Stimulated activated naive CD4-positive, alpha-beta T cell (primary cell): ENCODE data around the gene APMAP.
A peak's percentile ranks its signal among the peaks of the same experiment; 100 is the strongest.
"Not testable (repeated sequence)": the region's sequence is repeated elsewhere in the genome, so short reads cannot be mapped to it uniquely, and the experiment has no call there.

ENCODE experiments used
- DNase-seq, 6 experiments: peaks; one replicate each; lab custom pipeline; 2025; lab: John Stamatoyannopoulos, UW

APMAP gene

DNA sequence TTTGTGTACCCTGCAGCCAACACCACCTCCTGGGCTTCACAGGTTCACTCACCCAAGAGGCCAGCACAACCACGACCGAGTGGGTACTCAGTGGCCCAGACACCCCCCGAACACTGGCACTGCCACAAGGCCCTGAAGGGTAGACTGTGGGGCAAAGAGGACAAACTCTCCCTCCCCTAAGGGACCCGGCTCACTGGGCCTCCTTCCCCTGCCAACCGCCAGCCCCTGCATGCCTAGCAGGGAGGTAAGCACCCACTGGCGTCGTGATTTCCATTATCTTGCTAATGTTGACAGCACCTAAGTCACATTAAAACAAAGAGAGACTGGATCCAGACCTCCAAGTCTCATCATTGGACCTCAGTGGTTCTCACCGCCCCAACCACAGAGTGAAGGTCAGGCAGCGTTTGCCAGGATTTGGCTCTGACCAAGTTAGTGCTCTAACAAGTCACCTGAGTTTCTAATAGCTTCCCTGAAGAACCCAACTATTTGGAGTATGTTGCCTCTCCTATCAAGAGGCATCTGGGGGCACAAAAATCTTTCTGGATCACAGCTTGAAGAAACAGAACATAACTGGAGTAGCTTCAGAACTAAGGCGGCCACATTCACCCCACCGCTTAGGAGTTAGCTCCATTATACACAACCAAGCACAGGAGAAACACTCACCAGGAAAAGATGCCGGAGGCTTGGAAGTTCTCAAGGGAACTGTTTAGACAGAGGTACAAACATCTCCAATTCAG lies 14.0 kb upstream of the APMAP start:
- DNase-seq: no peak

DNA sequence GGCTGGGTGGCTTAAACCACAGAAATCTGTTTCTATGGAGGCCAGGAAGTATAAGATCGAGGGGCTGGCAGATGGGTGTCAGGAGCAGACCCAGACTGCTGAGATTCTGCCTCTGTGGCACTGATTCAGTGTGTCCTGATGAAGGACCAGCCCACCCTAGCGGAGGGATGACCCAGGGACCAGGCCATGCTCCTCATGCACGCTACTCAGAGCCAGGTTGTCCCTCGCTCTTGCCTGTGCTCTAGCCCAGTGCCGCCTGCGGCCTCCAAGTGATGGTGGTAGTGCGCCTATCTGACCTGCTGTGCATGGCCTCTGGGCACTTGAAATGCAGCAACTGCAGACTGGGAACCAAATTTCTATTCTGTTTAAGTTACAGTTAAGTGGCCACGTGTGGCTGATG lies 13.1 kb upstream of the APMAP start:
- DNase-seq: no peak

DNA sequence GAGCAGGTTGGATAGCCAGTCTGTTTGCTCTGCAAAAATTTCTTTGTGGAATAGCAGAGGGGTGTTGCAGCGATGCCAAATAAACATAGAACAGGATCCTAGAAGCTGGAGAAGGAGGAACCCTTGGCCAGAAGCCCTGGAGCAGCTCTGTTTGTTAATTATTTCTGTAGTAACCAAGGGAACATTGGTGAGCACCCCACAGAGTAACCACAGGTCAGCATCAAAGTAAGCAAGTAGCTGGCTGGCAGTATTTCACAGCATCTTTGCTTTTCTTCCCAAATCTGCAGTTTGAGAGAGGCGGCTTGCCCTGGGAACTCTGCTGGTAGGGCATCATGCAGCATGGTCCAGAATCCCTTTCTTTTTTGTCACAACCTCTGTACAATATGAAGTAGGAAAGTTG lies 12.7 kb upstream of the APMAP start:
- no peak for DNase-seq

GRCh38 chr20:25003002-25003401 lies 10.5 kb upstream of the APMAP start:
- DNase-seq: no peak

- not testable (repeated sequence) for DNase-seq
These were observed 8.8 kb upstream of the APMAP start for GRCh38 chr20:25001323-25001722.

DNA sequence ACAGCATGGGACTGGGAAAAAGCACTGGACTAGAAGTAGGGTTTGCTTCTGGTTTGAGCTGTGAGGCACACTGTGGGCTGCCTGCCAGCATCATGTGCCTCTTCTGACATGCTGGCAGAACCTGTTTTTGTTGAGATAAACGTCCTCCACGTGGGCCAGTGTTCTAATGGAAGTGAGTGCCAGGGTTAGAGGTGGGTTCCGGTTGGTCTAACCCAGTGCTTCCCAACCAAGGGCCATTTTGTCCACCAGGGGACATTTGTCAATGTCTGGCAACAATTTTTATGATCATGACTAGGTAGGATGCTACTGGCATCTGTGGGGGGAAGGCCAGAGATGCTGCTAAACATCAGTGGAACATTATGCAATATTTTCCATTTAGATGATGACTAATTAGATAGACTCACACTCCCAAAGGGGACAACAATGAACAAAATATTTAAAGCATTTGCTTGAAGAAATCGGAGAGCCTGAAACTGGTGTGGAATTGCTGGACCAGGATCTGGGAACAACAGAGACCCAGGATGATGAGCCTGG lies 7.8 kb upstream of the APMAP start:
- no peak for DNase-seq

- no peak for DNase-seq
These were observed 7.0 kb upstream of the APMAP start for GRCh38 chr20:24999568-24999967.

GRCh38 chr20:24998631-24999445 lies 6.3 kb upstream of the APMAP start:
- DNase-seq: no peak

DNA sequence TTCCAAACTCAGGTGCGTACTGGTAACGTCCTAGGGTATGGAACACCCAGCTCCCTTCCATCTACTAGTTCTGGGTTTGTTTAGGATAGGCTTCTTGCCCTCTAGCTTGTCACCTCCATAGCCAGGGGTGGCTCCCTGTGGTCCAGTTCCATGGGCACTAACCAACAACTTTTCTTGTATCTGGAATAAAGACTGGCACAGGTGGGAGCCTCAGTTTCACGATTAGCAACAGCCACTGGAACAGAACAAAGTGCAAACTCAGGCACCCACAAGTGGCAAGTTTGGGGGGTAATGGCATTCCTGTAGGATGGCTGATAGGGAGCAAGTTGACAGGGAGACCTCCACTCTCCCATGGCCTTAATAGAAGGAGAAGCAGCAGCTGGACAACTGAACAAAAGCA lies 5.6 kb upstream of the APMAP start:
- DNase-seq: no peak

DNA sequence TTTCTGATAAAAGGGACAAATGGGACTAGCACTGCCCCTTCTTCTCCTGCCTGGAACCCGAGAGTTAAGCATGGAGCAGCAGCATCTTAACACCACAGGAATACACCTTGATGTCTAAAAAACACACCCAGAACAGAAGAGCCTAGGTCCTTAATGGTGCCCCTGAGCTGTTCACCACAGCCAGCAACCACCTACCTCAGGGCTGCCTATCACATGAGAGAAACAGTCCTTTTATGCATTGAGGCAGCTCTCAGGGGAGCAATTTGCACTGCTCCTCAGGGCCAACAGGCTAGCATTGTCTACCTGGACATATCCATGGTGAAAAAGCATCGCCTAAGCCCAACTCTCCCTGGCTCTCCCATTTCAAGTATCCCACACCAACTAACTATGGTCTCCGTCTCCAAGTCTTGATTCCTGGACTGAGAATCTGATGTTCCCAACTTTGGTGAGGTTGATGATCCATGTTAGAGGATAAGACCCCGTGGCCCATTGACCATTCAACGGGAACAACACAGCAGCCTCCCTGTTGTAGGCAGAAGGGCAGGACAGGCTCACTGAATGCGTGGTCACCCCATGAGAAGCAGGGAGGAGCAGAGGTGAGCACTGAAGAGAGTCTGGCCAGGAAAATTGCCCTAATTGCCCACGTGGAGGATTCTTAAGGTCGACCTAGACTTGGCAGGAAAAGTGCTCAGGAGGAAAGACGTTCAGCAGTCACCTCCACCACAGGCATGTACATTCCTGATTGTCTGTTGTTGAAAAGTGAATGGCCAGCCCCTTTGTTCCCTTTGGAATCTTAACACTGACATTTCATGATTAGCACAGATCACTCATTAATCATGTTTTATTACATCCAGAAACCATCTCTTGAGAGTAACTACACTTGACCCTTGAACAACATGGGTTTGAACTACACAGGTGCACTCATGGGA lies 4.2 kb upstream of the APMAP start:
- DNase-seq: no peak

DNA sequence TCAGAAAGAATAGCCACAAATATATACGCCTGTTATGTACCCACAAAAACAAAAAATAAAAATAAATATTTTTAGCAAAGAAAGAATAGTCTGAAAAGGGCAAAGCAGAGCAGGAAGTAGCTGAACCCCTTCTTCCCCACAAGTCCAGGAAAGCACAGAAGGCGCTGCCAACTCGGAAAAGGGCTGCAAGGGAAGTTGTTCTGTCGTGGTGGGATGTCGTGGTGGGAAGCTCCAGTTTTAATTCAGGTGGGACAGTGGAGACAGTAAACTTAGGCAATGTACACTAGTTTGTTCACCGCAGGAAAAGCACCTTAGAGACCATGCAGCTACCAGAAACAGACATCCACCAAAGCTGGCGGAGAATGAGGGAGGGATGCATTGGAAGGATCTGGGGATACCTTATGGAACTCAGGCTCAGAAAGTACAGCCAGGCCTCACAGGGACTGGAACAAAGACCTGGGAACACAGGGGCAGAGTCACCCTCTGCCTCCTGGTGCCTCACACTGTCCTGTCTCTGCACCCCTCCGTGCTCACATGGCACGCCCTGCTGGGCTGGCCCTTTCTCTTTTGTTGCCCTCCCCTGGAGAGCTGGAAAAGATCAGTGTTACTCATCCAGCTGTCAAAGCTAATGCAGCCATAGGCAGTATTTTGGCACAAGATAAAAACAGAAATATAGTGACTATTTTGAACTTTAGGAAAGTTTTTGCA lies 3.3 kb upstream of the APMAP start:
- no peak for DNase-seq

- DNase-seq: peak; percentile 65 to 91 (median 76)
These were observed 2.2 kb upstream of the APMAP start for GRCh38 chr20:24994470-24995368.

DNA sequence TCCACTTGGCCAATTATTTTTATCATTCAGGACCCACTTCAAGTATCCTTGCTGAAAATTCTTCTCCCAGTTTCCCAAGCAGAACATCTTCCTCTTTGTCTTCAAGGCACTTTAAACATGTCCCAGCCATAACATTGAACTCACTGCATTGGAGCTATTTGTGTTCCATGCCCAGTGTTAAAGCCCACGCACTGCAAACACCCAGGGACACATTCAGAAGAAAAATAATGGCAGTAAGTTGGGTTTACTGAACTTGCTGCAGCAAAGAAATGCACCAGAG lies 1.6 kb upstream of the APMAP start:
- DNase-seq: no peak

DNA sequence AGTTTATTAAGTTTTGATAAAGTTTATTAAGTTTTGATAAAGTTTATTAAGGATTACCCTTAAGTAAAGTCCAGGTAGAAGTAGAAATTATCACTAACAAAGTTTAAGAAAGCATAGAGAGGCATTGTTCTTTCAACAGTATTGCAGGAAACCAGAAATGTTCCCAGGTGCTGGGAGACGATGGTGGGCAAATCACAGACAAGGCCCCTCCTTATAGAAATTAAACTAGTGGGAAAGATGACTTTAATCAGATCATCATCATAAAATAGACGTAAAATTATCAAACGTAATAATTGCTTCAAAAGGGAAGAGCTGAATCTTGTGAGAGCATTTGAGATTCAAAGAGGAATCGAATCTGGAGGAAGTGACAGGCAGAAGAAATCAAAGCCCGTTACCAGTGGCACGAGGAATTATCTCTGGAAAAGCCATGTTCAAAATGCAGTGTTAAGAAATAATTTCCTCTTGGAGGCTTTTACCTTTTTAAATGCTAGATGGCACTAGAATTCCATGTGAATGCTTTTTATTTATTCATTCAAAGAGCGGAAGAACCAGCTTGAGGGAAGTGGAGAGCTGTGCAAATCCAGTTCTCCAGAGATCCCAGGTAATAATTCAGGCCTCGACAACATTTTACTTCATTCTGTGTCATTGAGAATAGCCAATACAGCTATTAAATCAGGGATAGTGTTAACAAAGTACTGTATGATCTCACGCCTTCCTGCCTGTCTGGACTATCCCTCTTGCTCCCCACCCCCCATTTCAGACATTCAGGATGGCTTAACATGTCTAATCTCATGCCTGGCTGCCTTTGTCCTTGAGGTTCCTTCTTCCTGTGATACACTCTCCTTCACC lies 1.0 kb upstream of the APMAP start:
- peak in 1 of 6 experiments; percentile 18 for DNase-seq

DNA sequence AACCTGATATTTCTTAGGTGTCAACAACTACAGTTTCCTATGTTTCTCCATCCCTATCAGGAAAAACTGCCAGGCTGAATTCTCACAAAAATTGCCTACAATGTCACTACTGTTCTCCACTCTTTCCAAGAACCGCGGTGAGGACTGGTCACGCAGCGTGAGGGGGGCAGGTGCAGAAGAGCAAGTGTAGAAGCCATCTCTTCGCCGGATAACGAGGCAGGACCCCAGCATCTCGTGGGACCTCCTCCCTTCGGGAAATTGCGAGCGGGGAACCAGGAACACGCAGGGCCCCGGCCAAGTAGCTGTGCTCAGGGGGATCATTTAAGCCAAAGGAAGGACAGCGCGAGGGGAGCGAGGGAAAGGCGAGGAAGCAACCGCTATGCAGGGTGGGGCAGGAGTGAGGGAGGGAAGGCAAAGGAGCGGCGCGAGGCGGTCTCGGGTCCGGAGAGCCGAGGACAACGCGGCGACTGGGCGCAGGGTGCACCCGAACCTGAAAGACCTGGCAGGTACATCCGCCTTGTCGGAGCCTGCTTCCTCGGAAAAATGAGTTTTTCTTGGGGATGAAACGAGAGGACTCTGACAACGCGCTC lies 559 bp downstream of the APMAP start:
- no peak for DNase-seq

DNA sequence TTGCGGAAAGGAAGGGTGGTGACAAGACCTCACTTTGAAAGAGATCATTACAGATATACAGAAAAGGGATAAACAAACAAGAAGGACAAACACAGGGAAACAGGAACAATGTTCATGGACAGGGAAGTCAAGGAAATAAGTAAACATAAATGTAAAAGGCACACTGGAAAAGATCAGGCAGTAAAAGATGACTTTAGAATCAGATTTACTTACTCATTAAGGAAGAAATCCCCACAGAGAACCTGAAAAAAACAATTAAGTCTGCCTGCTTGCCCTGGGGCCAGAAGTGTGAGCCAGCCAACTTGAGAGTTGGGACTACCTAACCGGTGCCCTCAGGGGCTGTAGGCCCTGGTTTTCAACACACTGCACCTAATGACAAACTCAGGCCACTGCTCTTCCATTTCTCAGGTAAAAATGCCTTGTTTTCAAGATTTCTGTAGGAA lies 1.7 kb downstream of the APMAP start:
- DNase-seq: no peak

- no peak for DNase-seq
These were observed 3.4 kb downstream of the APMAP start for GRCh38 chr20:24989162-24989561.

DNA sequence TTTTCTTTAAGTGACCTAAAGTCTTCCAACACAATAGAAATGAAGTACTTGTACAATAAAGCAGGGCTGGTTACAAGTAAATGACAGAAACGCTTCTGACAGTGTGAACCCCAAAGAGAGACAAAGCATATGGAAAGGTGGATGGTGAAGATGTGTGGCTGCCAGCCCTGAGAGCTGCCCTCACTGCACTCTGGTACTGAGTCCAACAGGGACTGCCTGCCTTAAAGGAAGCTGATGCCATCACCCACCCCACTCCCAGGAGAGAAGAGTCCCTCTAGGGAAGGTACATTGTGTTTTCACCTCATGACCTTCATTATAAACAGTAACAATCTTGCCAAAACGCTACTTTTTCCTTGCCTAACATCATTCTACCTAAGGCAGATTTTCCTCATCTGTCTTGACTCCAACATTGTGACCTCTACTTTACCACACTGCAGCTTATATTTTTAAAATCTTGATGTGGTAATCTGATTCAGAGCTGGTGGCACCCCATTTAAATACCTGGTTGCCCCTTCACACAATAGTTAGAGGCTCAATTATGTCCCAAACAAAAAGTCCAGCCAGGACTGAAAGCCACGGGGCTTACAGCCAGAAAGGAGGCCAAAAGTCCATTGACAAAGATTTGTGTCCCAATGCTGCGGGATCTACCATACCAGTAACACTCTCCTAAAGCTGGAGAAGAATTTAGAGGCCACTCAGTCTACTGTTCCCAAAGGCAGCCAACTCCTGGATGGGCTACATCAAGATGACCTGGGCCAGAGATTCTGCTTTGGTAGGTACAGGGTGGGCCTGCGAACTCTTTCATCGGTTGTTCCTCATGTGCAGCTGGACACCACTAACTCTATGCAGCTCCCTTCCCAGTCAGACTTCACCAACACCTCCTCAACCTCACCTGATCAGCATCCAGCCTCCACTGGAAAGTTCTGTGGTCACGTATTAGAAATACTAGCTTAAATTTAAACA lies 4.4 kb downstream of the APMAP start:
- no peak for DNase-seq
